HT1080 (cell line): ENCODE results near the gene APOL5. TPM values are rescaled to one million over a fixed set of nuclear protein-coding genes. Genes with fewer than 3 reads are reported as not detected.

ENCODE experiments used
- DNase-seq: peaks from one replicate; pipeline ENCODE4 v3.0.0-alpha.2; 2015; ENCODE audit warnings: low read depth
- total RNA-seq: library from RNA; depleted of rRNA; stranded (reverse); fragments of >200 nt; shearing (Covaris generic); gene quantifications from 2 replicates; pipeline ENCODE4 v1.2.3, GENCODE V29; 2014

APOL5 gene
- total RNA-seq, 1 experiment from 2014 or later = not detected

- no peak for DNase-seq
These were observed 22.9 kb downstream of the APOL5 start for GRCh38 chr22:35740616-35741015.

- DNase-seq = peak; percentile 84
These were observed 24.8 kb downstream of the APOL5 start for GRCh38 chr22:35742342-35743100.

GRCh38 chr22:35743326-35743860, 25.7 kb downstream of the APOL5 start:
- DNase-seq = no peak

- no peak for DNase-seq
These were observed 28.6 kb downstream of the APOL5 start for GRCh38 chr22:35746248-35746647.

GRCh38 chr22:35746946-35747703, 29.5 kb downstream of the APOL5 start:
- no peak for DNase-seq

GRCh38 chr22:35749808-35750207, 32.1 kb downstream of the APOL5 start:
- no peak for DNase-seq

- no peak for DNase-seq
These were observed 34.6 kb downstream of the APOL5 start for GRCh38 chr22:35752006-35752862.

GRCh38 chr22:35752863-35753189, 35.2 kb downstream of the APOL5 start:
- no peak for DNase-seq

GRCh38 chr22:35754761-35755160, 37.1 kb downstream of the APOL5 start:
- DNase-seq = no peak

- DNase-seq = no peak
These were observed 39.0 kb downstream of the APOL5 start for GRCh38 chr22:35756722-35757121.

GRCh38 chr22:35758394-35758793, 40.7 kb downstream of the APOL5 start:
- DNase-seq = no peak

GRCh38 chr22:35761037-35761436, 43.4 kb downstream of the APOL5 start:
- no peak for DNase-seq

- DNase-seq = no peak
These were observed 49.2 kb downstream of the APOL5 start for GRCh38 chr22:35766654-35767580.

- no peak for DNase-seq
These were observed 52.3 kb downstream of the APOL5 start for GRCh38 chr22:35769974-35770373.

GRCh38 chr22:35775339-35775738, 57.7 kb downstream of the APOL5 start:
- no peak for DNase-seq

GRCh38 chr22:35777335-35777975, 59.8 kb downstream of the APOL5 start:
- DNase-seq = peak; percentile 83
